ENCODE results near the gene HS3ST6. TPM values are rescaled to one million over a fixed set of nuclear protein-coding genes. Genes with fewer than 3 reads are reported as not detected.
A peak's percentile ranks its signal among the peaks of the same experiment; 100 is the strongest.
"Not testable (repeated sequence)": the region's sequence is repeated elsewhere in the genome, so short reads cannot be mapped to it uniquely, and the experiment has no call there.

HS3ST6 gene
- polyA plus RNA-seq, 2 donors = 8.0 to 16.3 TPM

GRCh38 chr16:1960665-1961630 lies 42.7 kb upstream of the HS3ST6 start:
- Histone ChIP-seq H3K27me3 (ENCODE audit: control insufficient read depth in 1 of 2, insufficient read depth in 2 of 2, low read length in 2 of 2) (no peaks in the 10 kb centered on the region), H3K27ac (ENCODE audit: low read depth in 2 of 2, low read length in 1 of 2) (peak overlapping the region; percentile 17 to 47), H3K4me3 (ENCODE audit: low read depth in 1 of 2, low read length in 2 of 2) (peak overlapping the region in 1 of 2 donors; percentile 17), H3K9me3 (ENCODE audit: control insufficient read depth in 2 of 2, insufficient read depth in 1 of 2, low read depth in 1 of 2, low read length in 1 of 2) (no peaks in the 10 kb centered on the region), H3K36me3 (ENCODE audit: control insufficient read depth in 2 of 2, insufficient read depth in 2 of 2, low read length in 1 of 2) (peaks cover 2 to 21% of the 10 kb centered on the region in 2 donors), H3K4me1 (ENCODE audit: control insufficient read depth in 2 of 2, insufficient read depth in 2 of 2, low read length in 1 of 2) (peaks cover 2 to 23% of the 10 kb centered on the region in 2 donors)
- 33 to 34% methylated on average over 20 of the region's 20 CpGs for WGBS, 2 donors

- Histone ChIP-seq H3K9me3 (ENCODE audit: control insufficient read depth in 2 of 2, insufficient read depth in 1 of 2, low read depth in 1 of 2, low read length in 1 of 2) (no peaks in the 10 kb centered on the region), H3K27ac (ENCODE audit: low read depth in 2 of 2, low read length in 1 of 2) (peak within 1 kb of the TSS; percentile 80 to 85), H3K4me3 (ENCODE audit: low read depth in 1 of 2, low read length in 2 of 2) (peak within 1 kb of the TSS; percentile 74 to 87), H3K4me1 (ENCODE audit: control insufficient read depth in 2 of 2, insufficient read depth in 2 of 2, low read length in 1 of 2) (peaks cover 2 to 20% of the 10 kb centered on the region in 2 donors), H3K27me3 (ENCODE audit: control insufficient read depth in 1 of 2, insufficient read depth in 2 of 2, low read length in 2 of 2) (no peaks in the 10 kb centered on the region), H3K36me3 (ENCODE audit: control insufficient read depth in 2 of 2, insufficient read depth in 2 of 2, low read length in 1 of 2) (peaks cover 2 to 21% of the 10 kb centered on the region in 2 donors)
- WGBS, 2 donors = 0 to 1% methylated on average over 70 to 79 of the region's 79 CpGs
Measured at GRCh38 chr16:1959269-1960039, 41.2 kb upstream of the HS3ST6 start, which contains the start of gene NDUFB10. TSS of gene NDUFB10 (plus strand) at chr16:1959538. CDS start at chr16:1959625, 87 bp downstream.

- no peaks in the 10 kb centered on the region for H3K27me3 ChIP-seq (ENCODE audit: control insufficient read depth in 1 of 2, insufficient read depth in 2 of 2, low read length in 2 of 2)
- H3K4me3 ChIP-seq (ENCODE audit: low read depth in 1 of 2, low read length in 2 of 2) = peak overlapping the region in 1 of 2 donors; percentile 87
- H3K4me1 ChIP-seq (ENCODE audit: control insufficient read depth in 2 of 2, insufficient read depth in 2 of 2, low read length in 1 of 2) = peaks cover 2 to 17% of the 10 kb centered on the region in 2 donors
- H3K27ac ChIP-seq (ENCODE audit: low read depth in 2 of 2, low read length in 1 of 2) = peak overlapping the region; percentile 41 to 85
- no peaks in the 10 kb centered on the region for H3K9me3 ChIP-seq (ENCODE audit: control insufficient read depth in 2 of 2, insufficient read depth in 1 of 2, low read depth in 1 of 2, low read length in 1 of 2)
- WGBS, 2 donors = 30 to 34% methylated on average over 14 of the region's 14 CpGs
- peaks cover 2 to 19% of the 10 kb centered on the region in 2 donors for H3K36me3 ChIP-seq (ENCODE audit: control insufficient read depth in 2 of 2, insufficient read depth in 2 of 2, low read length in 1 of 2)
Measured at GRCh38 chr16:1958715-1959268, 40.6 kb upstream of the HS3ST6 start.

GRCh38 chr16:1958143-1958491 lies 39.9 kb upstream of the HS3ST6 start:
- not testable (repeated sequence) for H3K27me3 ChIP-seq (ENCODE audit: control insufficient read depth in 1 of 2, insufficient read depth in 2 of 2, low read length in 2 of 2); H3K4me3 ChIP-seq (ENCODE audit: low read depth in 1 of 2, low read length in 2 of 2); H3K27ac ChIP-seq (ENCODE audit: low read depth in 2 of 2, low read length in 1 of 2); H3K9me3 ChIP-seq (ENCODE audit: control insufficient read depth in 2 of 2, insufficient read depth in 1 of 2, low read depth in 1 of 2, low read length in 1 of 2)
- 75 to 76% methylated on average over 23 to 30 of the region's 30 CpGs for WGBS, 2 donors
- Histone ChIP-seq H3K4me1 (ENCODE audit: control insufficient read depth in 2 of 2, insufficient read depth in 2 of 2, low read length in 1 of 2) (peaks cover 2 to 15% of the 10 kb centered on the region in 2 donors), H3K36me3 (ENCODE audit: control insufficient read depth in 2 of 2, insufficient read depth in 2 of 2, low read length in 1 of 2) (peaks cover 2 to 19% of the 10 kb centered on the region in 2 donors)

GRCh38 chr16:1957434-1958142 lies 39.4 kb upstream of the HS3ST6 start:
- not testable (repeated sequence) for H3K27me3 ChIP-seq (ENCODE audit: control insufficient read depth in 1 of 2, insufficient read depth in 2 of 2, low read length in 2 of 2); H3K4me3 ChIP-seq (ENCODE audit: low read depth in 1 of 2, low read length in 2 of 2); H3K27ac ChIP-seq (ENCODE audit: low read depth in 2 of 2, low read length in 1 of 2); H3K9me3 ChIP-seq (ENCODE audit: control insufficient read depth in 2 of 2, insufficient read depth in 1 of 2, low read depth in 1 of 2, low read length in 1 of 2)
- WGBS, 2 donors = 87 to 90% methylated on average over 20 to 21 of the region's 22 CpGs
- H3K4me1 ChIP-seq (ENCODE audit: control insufficient read depth in 2 of 2, insufficient read depth in 2 of 2, low read length in 1 of 2) = peaks cover 2 to 16% of the 10 kb centered on the region in 2 donors
- peaks cover 2 to 15% of the 10 kb centered on the region in 2 donors for H3K36me3 ChIP-seq (ENCODE audit: control insufficient read depth in 2 of 2, insufficient read depth in 2 of 2, low read length in 1 of 2)

GRCh38 chr16:1953734-1954133 lies 35.5 kb upstream of the HS3ST6 start:
- no peaks in the 10 kb centered on the region for H3K27me3 ChIP-seq (ENCODE audit: control insufficient read depth in 1 of 2, insufficient read depth in 2 of 2, low read length in 2 of 2)
- no peaks in the 10 kb centered on the region for H3K36me3 ChIP-seq (ENCODE audit: control insufficient read depth in 2 of 2, insufficient read depth in 2 of 2, low read length in 1 of 2)
- no peak overlapping the region for H3K27ac ChIP-seq (ENCODE audit: low read depth in 2 of 2, low read length in 1 of 2)
- peaks cover 4 to 11% of the 10 kb centered on the region in 2 donors for H3K4me1 ChIP-seq (ENCODE audit: control insufficient read depth in 2 of 2, insufficient read depth in 2 of 2, low read length in 1 of 2)
- H3K9me3 ChIP-seq (ENCODE audit: control insufficient read depth in 2 of 2, insufficient read depth in 1 of 2, low read depth in 1 of 2, low read length in 1 of 2) = no peaks in the 10 kb centered on the region
- H3K4me3 ChIP-seq (ENCODE audit: low read depth in 1 of 2, low read length in 2 of 2) = no peak overlapping the region
- WGBS, 2 donors = 88 to 91% methylated on average over 22 of the region's 22 CpGs

GRCh38 chr16:1950559-1950958 lies 32.3 kb upstream of the HS3ST6 start:
- H3K9me3 ChIP-seq (ENCODE audit: control insufficient read depth in 2 of 2, insufficient read depth in 1 of 2, low read depth in 1 of 2, low read length in 1 of 2) = no peaks in the 10 kb centered on the region
- no peaks in the 10 kb centered on the region for H3K36me3 ChIP-seq (ENCODE audit: control insufficient read depth in 2 of 2, insufficient read depth in 2 of 2, low read length in 1 of 2)
- peak overlapping the region; percentile 38 to 45 for H3K27ac ChIP-seq (ENCODE audit: low read depth in 2 of 2, low read length in 1 of 2)
- no peaks in the 10 kb centered on the region for H3K27me3 ChIP-seq (ENCODE audit: control insufficient read depth in 1 of 2, insufficient read depth in 2 of 2, low read length in 2 of 2)
- peaks cover 4 to 10% of the 10 kb centered on the region in 2 donors for H3K4me1 ChIP-seq (ENCODE audit: control insufficient read depth in 2 of 2, insufficient read depth in 2 of 2, low read length in 1 of 2)
- 65 to 75% methylated on average over 19 of the region's 19 CpGs for WGBS, 2 donors
- H3K4me3 ChIP-seq (ENCODE audit: low read depth in 1 of 2, low read length in 2 of 2) = no peak overlapping the region

- Histone ChIP-seq H3K27ac (ENCODE audit: low read depth in 2 of 2, low read length in 1 of 2) (peak overlapping the region; percentile 38 to 45), H3K4me3 (ENCODE audit: low read depth in 1 of 2, low read length in 2 of 2) (no peak overlapping the region), H3K4me1 (ENCODE audit: control insufficient read depth in 2 of 2, insufficient read depth in 2 of 2, low read length in 1 of 2) (peaks cover 4 to 10% of the 10 kb centered on the region in 2 donors), H3K36me3 (ENCODE audit: control insufficient read depth in 2 of 2, insufficient read depth in 2 of 2, low read length in 1 of 2) (no peaks in the 10 kb centered on the region), H3K9me3 (ENCODE audit: control insufficient read depth in 2 of 2, insufficient read depth in 1 of 2, low read depth in 1 of 2, low read length in 1 of 2) (no peaks in the 10 kb centered on the region), H3K27me3 (ENCODE audit: control insufficient read depth in 1 of 2, insufficient read depth in 2 of 2, low read length in 2 of 2) (no peaks in the 10 kb centered on the region)
- WGBS, 2 donors = 47 to 52% methylated on average over 7 of the region's 7 CpGs
Measured at GRCh38 chr16:1950047-1950446, 31.8 kb upstream of the HS3ST6 start.

- no peaks in the 10 kb centered on the region for H3K9me3 ChIP-seq (ENCODE audit: control insufficient read depth in 2 of 2, insufficient read depth in 1 of 2, low read depth in 1 of 2, low read length in 1 of 2)
- peaks cover 4 to 10% of the 10 kb centered on the region in 2 donors for H3K4me1 ChIP-seq (ENCODE audit: control insufficient read depth in 2 of 2, insufficient read depth in 2 of 2, low read length in 1 of 2)
- H3K27ac ChIP-seq (ENCODE audit: low read depth in 2 of 2, low read length in 1 of 2) = peak overlapping the region in 1 of 2 donors; percentile 14
- WGBS, 2 donors = 82 to 91% methylated on average over 11 of the region's 11 CpGs
- H3K27me3 ChIP-seq (ENCODE audit: control insufficient read depth in 1 of 2, insufficient read depth in 2 of 2, low read length in 2 of 2) = no peaks in the 10 kb centered on the region
- H3K36me3 ChIP-seq (ENCODE audit: control insufficient read depth in 2 of 2, insufficient read depth in 2 of 2, low read length in 1 of 2) = no peaks in the 10 kb centered on the region
- no peak overlapping the region for H3K4me3 ChIP-seq (ENCODE audit: low read depth in 1 of 2, low read length in 2 of 2)
Measured at GRCh38 chr16:1949507-1949906, 31.3 kb upstream of the HS3ST6 start.

Data from esophagus (tissue), 2 donors.